Measurements from ENCODE around the gene CADM1.
"Not testable (repeated sequence)": the region's sequence is repeated elsewhere in the genome, so short reads cannot be mapped to it uniquely, and the experiment has no call there.

The CADM1 gene

DNA sequence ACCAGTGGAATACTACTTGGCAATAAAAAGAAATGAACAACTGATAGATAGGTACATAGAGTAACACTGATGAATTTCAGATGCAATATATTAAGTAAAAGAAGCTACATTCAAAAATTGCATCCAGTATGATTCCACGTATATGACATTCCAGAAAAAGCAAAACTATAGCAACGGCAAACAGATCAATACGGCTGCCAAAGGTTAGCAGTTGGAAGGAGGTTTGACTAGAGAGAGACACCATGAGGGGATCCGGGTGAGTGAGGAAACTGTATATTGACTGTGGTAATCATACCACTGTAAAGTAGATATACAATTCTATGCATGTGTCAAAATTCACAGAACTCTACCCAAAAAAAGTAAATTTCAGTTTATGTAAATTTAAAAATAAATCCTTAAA is 28.7 kb downstream of the CADM1 start:
- no peak for DNase-seq

DNA sequence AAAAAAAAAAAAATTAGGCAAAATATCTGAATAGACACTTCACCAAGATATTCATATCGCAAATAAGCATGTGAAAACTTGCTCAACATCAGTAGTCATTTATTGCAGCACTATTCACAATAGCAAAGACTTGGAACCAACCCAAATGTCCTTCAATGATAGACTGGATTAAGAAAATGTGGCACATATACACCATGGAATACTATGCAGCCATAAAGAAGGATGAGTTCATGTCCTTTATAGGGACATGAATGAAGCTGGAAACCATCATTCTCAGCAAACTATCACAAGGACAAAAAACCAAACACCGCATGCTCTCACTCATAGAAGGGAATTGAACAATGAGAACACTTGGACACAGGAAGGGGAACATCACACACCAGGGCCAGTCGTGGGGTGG is 29.9 kb downstream of the CADM1 start:
- not testable (repeated sequence) for DNase-seq

- no peak for DNase-seq
These were observed 31.0 kb downstream of the CADM1 start for GRCh38 chr11:115473167-115473566.

DNA sequence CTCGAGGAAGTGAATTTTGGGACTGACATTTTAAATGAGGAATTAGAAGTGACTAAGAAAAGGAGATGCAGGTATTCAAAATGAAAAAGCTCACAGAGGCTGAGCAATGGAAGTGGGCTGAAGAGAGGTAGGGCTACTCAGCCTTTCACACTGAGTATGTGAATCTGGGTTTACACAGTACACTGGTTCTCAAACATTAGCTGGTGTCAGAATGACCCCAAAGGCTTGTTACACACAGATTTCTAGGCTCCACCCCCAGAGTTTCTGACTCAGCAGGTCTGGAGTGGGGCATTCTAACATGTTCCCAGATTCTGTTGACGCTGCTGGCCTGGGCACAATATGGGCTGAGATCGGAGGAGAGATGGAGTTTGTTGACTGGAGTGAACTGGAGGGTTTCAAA is 32.8 kb downstream of the CADM1 start:
- DNase-seq = no peak

- DNase-seq = no peak
These were observed 33.3 kb downstream of the CADM1 start for GRCh38 chr11:115470928-115471327.

GRCh38 chr11:115469361-115469760 is 34.9 kb downstream of the CADM1 start:
- DNase-seq = no peak

- no peak for DNase-seq
These were observed 38.1 kb downstream of the CADM1 start for GRCh38 chr11:115466122-115466521.

DNA sequence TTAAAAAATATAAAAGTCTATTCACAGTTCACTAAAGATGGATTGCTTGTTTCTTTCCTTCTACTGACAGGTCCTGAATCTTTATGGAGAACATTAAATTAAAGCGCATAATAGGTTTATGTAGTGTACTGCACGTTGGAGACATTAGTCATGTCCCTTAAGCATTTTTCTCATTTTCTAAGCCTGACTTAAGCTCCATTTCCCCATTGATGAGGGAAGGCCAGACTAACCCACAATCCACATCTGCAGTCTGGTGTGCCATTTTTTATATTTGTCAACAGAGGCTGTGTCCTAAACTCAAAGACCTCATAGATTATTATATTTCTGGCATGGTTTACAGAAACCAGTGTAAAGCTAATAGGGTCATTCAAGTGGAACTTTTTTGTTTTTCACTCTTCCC is 39.9 kb downstream of the CADM1 start:
- DNase-seq = no peak

DNA sequence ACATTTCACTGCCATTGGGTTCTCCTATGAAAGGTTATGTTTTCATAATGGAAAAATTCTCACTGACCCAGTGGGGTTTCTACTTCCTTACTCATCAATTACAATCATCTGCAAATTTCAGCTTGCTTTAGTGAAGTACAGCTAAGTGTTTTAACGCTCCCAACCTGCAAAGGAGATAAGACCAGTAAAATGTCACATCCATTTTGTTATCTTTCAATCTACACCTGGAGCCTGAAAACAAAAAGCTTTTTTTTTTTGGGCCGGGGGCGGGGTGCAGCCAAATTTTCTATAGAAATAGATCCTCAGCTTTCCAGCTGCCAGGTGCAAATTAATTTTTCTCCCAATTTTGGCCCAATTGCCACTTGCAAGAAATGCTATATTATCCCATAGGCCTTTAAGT is 40.6 kb downstream of the CADM1 start:
- no peak for DNase-seq

- DNase-seq = no peak
These were observed 41.5 kb downstream of the CADM1 start for GRCh38 chr11:115462757-115463156.

GRCh38 chr11:115462004-115462541 is 42.1 kb downstream of the CADM1 start:
- DNase-seq = no peak

- no peak for DNase-seq
These were observed 43.7 kb downstream of the CADM1 start for GRCh38 chr11:115460512-115460911.

GRCh38 chr11:115459563-115459962 is 44.7 kb downstream of the CADM1 start:
- no peak for DNase-seq

DNA sequence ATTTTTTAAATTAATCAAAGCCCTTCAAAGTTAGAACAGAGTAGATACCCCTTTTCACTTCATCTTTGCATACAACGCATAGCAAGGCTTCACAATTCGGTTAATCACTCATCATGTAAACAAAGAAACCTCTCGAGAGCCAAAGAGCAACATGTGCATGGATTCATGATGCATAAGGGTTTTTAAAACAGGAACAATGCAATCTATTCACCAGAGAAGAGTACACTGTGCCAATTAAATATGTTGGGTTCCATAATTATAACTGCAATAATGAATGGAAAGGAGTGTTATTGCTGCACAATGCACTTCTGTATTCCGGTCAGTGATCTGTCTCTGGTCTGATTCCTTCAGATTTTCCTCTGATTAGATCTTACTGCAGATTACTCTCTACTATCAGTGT is 45.3 kb downstream of the CADM1 start:
- no peak for DNase-seq

DNA sequence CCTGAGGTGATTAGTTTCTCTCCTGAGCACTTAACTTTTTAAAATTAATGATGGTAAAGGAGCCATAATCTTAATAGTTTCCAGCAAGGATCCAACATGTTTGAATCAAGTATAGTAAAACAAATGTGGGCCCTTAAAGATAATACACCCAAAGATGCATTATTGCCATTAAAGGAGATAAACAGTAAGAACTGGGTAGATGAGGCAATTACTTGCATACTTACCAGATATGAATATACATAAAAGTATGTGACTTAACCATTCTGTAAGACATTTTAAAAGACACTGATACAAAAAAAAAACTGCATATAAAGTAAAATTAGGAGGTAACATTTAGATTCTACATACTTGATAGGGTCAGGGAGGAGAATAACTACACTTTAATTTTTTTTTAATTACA is 48.2 kb downstream of the CADM1 start:
- DNase-seq = no peak

- DNase-seq = no peak
These were observed 48.6 kb downstream of the CADM1 start for GRCh38 chr11:115455613-115456012.

- no peak for DNase-seq
These were observed 49.7 kb downstream of the CADM1 start for GRCh38 chr11:115454525-115454924.

DNA sequence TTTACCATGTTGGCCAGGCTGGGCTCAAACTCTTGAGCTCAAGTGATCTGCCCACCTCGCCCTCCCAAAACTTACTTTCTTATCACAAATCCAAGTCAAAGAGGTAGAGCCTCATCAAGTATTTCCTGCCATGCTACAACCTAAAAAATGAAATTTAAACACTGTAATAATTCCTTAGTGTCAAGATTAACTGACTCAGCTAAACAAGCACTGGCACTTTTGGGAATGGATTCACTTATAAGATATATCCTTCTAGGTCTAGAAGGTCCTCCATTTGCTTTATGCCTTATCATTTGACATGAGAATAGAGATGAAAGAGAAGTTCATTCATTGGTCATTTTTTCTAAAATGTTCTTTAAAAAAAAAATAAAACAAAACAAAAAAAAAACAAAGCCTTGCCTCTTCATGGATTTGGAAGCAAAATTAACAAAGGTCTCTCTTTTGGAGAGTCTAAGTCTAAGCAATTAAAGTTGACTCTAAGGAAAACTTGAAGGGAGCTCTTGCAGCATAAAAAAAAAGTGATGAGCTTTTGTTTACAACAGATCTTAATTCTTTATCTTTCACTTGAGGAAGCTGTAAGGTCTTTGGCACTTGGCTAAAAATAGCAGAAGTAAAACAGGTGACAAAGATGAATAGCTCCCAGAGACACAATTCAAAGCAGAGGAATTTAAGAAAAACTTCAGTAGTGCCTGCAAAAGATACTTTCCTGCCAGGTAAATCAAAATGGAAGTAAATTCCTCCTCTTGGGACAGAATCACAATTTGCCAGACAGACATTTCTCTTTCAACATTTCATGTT is 50.3 kb downstream of the CADM1 start:
- no peak for DNase-seq

GRCh38 chr11:115452241-115452640 is 52.0 kb downstream of the CADM1 start:
- no peak for DNase-seq

DNA sequence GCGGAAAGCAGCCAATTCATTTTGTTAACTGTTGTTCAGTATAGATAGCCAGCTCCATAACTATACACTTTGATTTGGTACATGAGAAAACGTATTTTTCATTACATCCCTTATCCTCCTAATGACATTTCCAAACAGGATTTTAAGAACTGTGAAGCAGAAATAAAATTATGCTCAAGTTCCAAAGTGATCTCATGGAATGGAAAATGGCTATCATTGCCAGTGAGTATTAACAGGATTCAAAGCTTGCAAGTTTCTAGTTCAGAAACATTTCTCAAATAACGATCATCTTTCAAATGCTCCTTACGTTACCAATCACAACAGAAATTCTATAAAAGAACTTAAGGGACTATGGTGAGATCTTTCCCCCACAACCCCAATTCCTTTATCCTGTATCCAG is 53.7 kb downstream of the CADM1 start:
- no peak for DNase-seq

DNA sequence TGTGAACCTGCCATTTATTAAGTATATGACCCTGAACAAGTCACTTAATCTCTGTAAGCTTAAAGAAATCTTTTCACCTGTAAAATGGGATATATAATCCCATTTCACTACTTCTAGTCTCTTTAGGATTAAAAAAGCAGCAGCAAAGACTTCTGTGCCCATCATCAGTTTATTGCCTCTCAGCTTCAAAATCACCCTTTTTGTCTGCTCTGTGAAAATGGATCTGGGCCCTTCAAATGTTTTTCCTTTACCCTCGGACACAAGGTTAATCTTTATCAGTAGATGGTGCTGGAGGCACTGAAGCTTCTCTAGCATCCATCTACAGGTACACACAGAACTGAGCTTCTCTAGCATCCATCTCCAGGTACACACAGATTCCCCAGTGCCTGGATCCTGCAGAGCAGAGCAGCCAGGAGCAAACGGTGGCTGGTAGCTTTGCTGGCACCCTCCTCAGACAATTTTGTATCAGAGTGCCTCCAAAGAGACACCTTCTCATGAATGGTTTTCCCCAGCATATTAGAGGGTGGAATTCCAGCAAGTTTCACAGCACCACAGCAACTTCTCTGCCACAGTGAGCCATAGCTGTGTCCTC is 56.8 kb downstream of the CADM1 start:
- DNase-seq = no peak

GRCh38 chr11:115446214-115446613 is 58.0 kb downstream of the CADM1 start:
- no peak for DNase-seq

GRCh38 chr11:115444542-115444941 is 59.7 kb downstream of the CADM1 start:
- DNase-seq = no peak

DNA sequence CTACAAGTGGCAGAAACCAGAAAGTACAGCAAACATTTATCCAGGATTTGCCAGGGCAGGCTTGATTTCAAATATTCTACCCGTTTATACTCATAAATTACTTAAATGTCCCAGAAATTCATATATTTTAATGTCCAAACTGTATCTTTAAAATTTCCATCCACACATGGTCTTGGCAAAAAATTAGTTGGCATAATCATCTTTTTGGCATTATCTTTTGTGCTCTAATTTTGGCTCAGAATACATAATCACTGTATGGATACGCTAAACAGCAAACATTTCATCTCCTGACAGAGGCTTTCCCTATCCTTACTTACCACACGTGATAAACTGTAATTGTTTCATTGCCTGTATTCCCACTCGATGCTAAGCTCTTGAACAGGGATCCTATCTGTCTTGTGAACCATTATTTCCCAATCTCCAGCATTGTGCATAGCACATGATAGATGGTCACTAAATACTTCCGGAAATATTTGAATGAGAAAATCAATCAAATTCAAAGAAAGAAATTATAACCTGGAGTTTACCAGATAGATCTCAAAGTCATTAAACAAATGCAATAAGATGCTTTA is 64.2 kb downstream of the CADM1 start:
- no peak for DNase-seq

All from SIG-M5 (cell line).